Measurements from ENCODE around the gene GGPS1.
"Not testable (repeated sequence)": the region's sequence is repeated elsewhere in the genome, so short reads cannot be mapped to it uniquely, and the experiment has no call there.

The GGPS1 gene

GRCh38 chr1:235342471-235342870 lies 14.1 kb downstream of the GGPS1 start:
- DNase-seq: no peak

DNA sequence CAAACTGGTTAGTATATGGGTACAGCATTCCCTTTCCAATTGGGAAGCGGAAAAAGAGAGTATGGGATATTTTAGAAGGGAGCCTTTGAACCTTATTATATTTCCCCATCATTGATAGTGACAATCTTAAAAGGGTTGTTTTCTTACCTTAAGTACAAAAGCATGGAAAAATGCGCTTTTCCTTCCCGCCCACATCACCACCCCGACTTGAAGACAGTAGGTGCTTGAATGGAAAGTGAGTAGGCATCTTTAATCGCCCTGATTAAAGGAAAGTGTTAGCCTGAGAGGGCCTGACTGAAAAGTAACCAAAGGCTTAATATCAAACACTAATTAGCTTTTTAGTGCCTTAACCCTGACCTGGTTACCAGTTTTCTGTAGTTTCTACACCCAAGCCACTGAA lies 15.4 kb downstream of the GGPS1 start:
- no peak for DNase-seq

GRCh38 chr1:235351441-235351840 lies 23.1 kb downstream of the GGPS1 start:
- DNase-seq: no peak

DNA sequence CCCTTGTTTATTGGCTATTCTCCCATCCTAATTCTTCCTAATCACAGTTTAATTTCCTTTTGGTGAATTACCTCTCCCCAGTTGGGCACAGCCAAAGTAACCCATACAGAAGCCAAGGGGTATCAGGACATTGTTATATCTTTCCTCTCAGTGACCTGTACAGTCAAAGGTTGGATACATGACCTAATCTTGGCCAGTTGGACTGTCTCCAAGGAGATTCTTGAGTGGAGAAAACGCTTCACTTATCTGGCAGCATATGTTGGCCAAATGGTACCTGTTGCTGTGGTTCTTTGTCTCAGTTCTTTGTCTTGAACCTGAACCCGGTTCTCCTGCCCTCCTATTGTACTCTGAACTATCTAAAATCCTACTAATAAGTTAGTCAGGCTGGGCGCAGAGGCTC lies 23.5 kb downstream of the GGPS1 start:
- DNase-seq: no peak

DNA sequence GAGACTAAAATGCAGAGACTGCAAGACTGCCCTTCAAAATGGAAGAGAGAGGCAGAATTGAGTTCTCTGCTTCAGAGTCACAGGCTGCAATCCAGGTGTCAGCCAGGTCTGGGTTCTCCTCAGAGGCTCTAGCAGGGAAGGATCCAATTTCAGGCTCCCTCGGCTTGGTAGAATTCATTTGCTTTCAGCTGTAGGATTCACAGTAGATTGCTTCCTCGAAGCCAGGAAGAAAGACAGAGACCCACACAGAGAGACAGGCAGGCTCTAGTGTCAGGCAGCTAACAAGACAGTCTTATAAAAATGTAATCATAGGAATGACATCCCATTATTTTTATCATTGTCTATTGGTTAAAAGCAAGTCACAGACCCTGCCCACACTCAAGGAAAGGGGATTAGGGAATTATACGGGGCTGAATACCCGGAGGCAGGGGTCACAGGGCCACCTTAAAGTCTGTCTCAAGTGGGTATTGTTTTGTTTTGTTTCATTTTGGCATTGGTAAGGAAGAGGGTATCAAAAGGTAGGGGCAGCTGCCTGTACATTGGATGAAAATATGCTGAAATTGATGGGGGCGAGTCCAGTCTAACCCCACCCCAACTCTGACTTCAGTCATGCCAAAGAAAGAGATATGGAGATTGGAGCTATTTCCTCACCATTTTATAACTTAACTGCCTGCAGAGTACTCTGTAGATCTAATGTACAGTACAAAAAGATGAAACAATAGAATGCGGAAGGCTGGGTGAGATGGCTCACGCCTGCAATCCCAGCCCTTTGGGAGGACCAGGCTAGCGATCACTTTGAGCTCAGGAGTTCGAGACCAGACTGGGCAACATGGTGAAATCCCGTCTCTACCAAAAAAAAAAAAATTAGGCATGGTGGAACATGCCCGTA lies 29.4 kb downstream of the GGPS1 start:
- DNase-seq: no peak

DNA sequence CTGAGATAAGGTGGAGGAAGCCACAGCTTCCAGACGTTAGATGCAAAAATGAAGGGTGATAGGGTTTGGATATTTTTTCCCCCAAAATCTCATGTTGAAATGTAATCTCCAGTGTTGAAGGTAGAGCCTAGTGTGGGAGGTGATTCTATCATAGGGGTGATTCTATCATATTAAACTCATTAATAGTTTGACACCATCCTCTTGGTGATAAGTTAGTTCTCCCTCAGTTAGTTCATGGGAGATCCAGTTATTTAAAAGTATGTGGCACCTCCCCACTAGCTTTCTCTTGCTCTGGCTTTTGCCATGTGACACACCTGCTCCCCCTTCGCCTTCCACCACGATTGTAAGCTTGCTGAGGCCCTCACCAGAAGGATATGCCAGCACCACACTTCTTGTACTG lies 30.5 kb downstream of the GGPS1 start:
- no peak for DNase-seq

GRCh38 chr1:235364189-235364588 lies 35.8 kb downstream of the GGPS1 start:
- DNase-seq: not testable (repeated sequence)

GRCh38 chr1:235366286-235366685 lies 37.9 kb downstream of the GGPS1 start:
- DNase-seq: no peak

GRCh38 chr1:235367000-235367908 lies 38.9 kb downstream of the GGPS1 start, which contains the start of gene TBCE:
TSS of gene TBCE (plus strand) at chr1:235367427. CDS start at chr1:235380050, 12,623 bp downstream.
- peak; percentile 72 to 95 for DNase-seq

DNA sequence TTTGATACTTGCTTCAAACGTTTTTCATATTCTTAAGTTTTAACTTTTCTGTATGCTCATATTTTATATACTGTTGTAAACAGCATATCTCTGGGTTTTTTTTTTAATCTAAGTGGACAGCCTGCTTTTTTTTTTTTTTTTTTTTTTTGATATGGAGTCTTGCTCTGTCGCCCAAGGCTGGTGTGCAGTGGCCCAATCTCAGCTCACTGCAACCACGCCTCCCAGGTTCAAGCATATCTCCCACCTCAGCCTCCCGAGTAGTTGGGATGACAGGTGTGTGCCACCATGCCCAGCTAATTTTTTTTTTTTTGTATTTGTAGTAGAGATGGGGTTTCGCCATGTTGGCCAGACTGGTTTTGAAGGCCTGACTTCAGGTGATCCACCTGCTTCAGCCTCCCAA lies 40.1 kb downstream of the GGPS1 start:
- DNase-seq: no peak

- DNase-seq: no peak
Measured at GRCh38 chr1:235369802-235370201, 41.4 kb downstream of the GGPS1 start.

- no peak for DNase-seq
Measured at GRCh38 chr1:235375919-235376605, 47.7 kb downstream of the GGPS1 start.

- DNase-seq: not testable (repeated sequence)
Measured at GRCh38 chr1:235378134-235378735, 49.9 kb downstream of the GGPS1 start.

GRCh38 chr1:235381955-235382739 lies 53.8 kb downstream of the GGPS1 start:
- not testable (repeated sequence) for DNase-seq

DNA sequence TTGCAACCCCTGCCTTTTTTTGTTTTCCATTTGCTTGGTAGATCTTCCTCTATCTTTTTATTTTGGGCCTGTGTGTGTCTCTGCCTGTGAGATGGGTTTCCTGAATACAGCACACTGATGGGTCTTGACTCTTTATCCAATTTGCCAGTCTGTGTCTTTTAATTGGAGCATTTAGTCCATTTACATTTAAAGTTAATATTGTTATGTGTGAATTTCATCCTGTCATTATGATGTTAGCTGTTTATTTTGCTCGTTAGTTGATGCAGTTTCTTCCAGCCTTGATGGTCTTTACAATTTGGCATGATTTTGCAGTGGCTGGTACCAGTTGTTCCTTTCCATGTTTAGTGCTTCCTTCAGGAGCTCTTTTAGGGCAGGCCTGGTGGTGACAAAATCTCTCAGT lies 57.3 kb downstream of the GGPS1 start:
- DNase-seq: not testable (repeated sequence)

DNA sequence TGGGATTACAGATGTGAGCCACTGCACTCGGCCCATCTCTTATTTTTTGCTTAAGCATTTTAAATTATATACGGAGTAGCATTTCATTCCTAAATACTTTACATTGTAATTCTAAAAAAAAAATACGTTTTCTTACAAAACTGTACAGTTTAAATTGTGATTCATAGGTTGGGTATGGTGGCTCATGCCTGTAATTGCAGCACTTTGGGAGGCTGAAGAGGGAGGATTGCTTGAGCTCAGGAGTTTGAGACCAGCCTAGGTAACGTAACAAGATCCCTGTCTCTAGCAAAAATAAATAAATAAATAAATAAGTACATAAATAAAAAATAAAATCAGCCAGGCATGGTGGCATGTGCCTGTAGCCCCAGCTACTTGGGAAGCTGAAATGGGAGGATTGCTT lies 63.5 kb downstream of the GGPS1 start:
- DNase-seq: no peak

Data from cerebellar nuclear complex (tissue), 1 donor.